Measurements from ENCODE around the gene MSH2.

- no peak for TF ChIP-seq CTCF (IDR thresholded peaks at IDR 0.05; ENCODE audit: extremely low read depth in 1 of 2, insufficient read depth in 1 of 2, low read depth in 1 of 2, low read length in 2 of 2)
- no peak for TF ChIP-seq POLR2A (IDR thresholded peaks at IDR 0.05; ENCODE audit: low read depth, low read length)
- TF ChIP-seq POLR2AphosphoS5 (IDR thresholded peaks at IDR 0.05; ENCODE audit: insufficient read depth, low read depth, low read length) = no peak
Measured at GRCh38 chr2:47404356-47404755, 1.4 kb downstream of the MSH2 start.
